NCI-H82 treated with DMSO at 0.1 percent for 48 hours (cell line): ENCODE data around the gene LIN7B.

Experiments used
- DNase-seq: peaks from one replicate; lab custom pipeline; 2025; ENCODE audit not compliant: unreplicated experiment; lab: John Stamatoyannopoulos, UW

The LIN7B gene

DNA sequence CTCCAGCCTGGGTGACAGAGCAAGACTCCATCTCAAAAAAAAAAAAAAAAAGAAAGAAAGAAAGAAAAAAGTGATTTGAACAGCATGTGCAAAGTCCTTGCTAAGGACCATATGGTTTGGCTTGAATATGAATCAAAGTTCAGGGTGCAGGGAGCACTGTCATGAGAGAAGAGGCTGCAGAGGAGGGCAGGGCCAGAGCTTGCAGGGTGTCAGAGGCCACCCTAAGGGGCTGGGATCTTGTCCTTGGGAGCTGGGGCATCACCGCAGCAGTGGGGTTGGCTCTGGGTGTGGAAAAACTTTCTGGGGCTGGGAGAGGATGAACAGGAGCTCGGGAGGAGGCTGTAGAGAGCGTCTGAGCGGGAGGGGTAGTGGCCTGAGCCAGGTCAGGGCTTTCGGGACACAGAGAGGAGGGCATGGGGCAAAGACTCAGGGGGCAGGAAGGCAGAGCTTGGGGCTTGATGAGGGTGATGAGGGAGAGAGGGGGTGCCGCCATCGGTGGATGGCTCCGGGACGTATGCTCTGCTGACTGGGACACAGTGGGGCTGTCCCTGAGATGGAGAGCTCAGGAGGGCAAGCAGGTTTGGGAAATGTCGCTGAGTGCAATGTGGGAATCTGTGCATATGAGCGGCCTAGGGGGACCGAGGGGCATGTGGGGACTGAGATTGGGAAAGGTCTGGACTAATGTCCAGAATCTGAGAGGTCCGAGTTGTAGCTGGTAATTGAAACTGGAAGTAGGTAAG is 46.5 kb downstream of the LIN7B start:
- no peak for DNase-seq

DNA sequence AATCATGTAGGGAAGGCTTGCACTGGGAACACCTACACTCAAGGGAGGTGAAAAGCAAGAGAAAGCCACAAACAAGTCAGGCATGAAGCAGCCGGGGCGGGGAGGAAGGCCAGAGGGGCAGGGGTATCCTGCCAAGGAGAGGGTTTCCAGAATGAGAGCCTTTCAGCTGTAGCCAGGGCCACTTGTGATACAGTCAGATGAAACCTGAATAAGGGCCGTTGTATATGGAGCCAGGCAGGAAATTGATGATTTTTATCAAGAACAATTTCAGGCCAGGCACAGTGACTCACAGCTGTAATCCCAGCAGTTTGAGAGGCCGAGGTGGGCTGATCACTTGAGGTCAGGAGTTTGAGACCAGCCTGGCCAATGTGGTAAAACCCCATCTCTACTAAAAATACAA is 47.8 kb downstream of the LIN7B start:
- no peak for DNase-seq

DNA sequence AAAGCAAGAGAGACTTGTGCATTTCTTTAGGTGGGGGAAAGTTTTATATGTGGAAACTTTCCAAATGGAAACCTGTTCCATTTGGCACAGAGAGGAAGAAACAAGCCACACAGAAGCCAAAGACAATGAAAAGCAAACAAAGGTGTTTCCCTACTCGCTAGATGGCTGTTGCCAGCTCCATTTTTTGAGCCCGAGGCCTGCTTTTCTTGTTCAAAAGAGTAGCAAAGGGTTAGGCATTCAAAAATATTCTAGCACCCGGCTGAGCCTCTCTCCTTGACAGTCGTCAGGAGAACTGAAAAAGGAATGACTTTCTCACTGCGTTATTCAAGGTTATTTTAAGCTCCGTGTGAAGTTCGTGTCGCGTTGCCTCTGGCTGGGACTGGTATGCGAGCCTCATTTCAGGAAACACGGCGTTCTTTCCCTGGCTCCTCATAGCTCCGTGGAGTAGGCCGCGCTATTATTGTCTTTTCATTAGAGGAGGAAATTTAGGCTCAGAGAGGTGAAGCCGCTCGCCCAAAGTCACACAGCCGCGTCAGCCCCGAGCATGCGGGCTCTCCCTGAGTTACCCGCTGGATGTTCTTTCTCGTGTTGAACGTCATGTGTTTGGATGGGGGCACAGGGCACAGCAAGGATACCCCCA is 51.1 kb downstream of the LIN7B start:
- DNase-seq: no peak

DNA sequence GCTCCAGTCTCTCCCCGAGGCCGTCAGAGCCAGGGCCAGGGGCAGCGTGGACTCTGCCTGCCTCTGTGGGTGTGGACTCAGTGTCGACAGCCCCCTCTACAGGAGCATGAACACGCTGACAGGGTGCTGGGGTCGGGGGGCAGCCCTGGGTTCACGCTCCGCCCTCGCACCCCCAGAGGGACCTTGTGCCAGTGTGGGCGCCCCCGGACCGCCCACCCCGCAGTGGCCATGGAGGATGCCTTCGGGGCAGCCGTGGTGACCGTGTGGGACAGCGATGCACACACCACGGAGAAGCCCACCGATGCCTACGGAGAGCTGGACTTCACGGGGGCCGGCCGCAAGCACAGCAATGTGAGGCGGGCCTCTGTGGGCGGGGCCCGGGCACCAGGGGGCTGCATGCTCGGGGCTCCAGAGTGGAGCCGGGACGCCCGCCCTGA is 51.7 kb downstream of the LIN7B start:
- no peak for DNase-seq

DNA sequence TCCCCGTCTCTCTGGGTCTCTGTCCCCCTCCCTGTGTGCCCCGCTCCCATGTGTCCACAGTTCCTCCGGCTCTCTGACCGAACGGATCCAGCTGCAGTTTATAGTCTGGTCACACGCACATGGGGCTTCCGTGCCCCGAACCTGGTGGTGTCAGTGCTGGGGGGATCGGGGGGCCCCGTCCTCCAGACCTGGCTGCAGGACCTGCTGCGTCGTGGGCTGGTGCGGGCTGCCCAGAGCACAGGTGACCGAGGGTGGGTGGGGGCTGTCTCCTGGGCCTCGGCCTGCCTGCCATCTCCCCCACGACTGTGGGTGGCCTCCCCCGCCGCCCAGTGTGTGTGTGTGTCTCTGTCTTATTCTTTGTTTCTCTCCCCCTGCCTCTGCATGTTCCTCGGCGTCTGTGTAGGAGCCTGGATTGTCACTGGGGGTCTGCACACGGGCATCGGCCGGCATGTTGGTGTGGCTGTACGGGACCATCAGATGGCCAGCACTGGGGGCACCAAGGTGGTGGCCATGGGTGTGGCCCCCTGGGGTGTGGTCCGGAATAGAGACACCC is 53.8 kb downstream of the LIN7B start:
- no peak for DNase-seq
